Neural crest cell (in vitro differentiated cells): ENCODE results near the gene ITGA3. TPM values are rescaled to one million over a fixed set of nuclear protein-coding genes. Genes with fewer than 3 reads are reported as not detected.

Experiments
- DNase-seq: peaks from one replicate; pipeline ENCODE4 v3.0.0; 2021; ENCODE audit warnings: low read depth, mixed read lengths, low spot score
- H3K27ac Mint-ChIP-seq: one replicate; pipeline ENCODE4 v1.8.0; 2021; ENCODE audit warnings: mild to moderate bottlenecking, mixed read lengths; ENCODE audit not compliant: unreplicated experiment
- H3K27me3 Mint-ChIP-seq: 2 replicates; pipeline ENCODE4 v1.8.0; 2021; ENCODE audit warnings: low read depth, mild to moderate bottlenecking, mixed read lengths
- H3K36me3 Mint-ChIP-seq: 2 replicates; pipeline ENCODE4 v1.8.0; 2021; ENCODE audit warnings: low read depth, mild to moderate bottlenecking, mixed read lengths
- H3K4me1 Mint-ChIP-seq: 2 replicates; pipeline ENCODE4 v1.8.0; 2021; ENCODE audit warnings: mixed read lengths
- H3K4me3 Mint-ChIP-seq: one replicate; pipeline ENCODE4 v1.8.0; 2021; ENCODE audit warnings: mild to moderate bottlenecking, mixed read lengths
- H3K9me3 Mint-ChIP-seq: 2 replicates; pipeline ENCODE4 v1.8.0; 2021; ENCODE audit warnings: mixed read lengths
- total RNA-seq: library from RNA; stranded (reverse); gene quantifications from 2 replicates; pipeline ENCODE4 v1.2.1, GENCODE V29; 2021
- TF ChIP-seq, protein P1 (sequence below): fragments of 200-600 bp; sonication (generic); conservative IDR thresholded peaks from 2 replicates; pipeline ENCODE4 v1.5.0; 2021; ENCODE audit warnings: antibody characterized with exemption, mild to moderate bottlenecking

The ITGA3 gene
- total RNA-seq, 1 donor from 2014 or later = 4.8 TPM

GRCh38 chr17:50043290-50044148 lies 12.4 kb upstream of the ITGA3 start:
- DNase-seq = no peak
- peaks cover 12% of the 10 kb centered on the region for H3K4me1 Mint-ChIP-seq
- H3K9me3 Mint-ChIP-seq = no peaks in the 10 kb centered on the region
- H3K36me3 Mint-ChIP-seq = no peaks in the 10 kb centered on the region
- H3K27me3 Mint-ChIP-seq = no peaks in the 10 kb centered on the region
- no peak overlapping the region for H3K4me3 Mint-ChIP-seq
- H3K27ac Mint-ChIP-seq = no peak overlapping the region
- TF ChIP-seq, protein P1, sequence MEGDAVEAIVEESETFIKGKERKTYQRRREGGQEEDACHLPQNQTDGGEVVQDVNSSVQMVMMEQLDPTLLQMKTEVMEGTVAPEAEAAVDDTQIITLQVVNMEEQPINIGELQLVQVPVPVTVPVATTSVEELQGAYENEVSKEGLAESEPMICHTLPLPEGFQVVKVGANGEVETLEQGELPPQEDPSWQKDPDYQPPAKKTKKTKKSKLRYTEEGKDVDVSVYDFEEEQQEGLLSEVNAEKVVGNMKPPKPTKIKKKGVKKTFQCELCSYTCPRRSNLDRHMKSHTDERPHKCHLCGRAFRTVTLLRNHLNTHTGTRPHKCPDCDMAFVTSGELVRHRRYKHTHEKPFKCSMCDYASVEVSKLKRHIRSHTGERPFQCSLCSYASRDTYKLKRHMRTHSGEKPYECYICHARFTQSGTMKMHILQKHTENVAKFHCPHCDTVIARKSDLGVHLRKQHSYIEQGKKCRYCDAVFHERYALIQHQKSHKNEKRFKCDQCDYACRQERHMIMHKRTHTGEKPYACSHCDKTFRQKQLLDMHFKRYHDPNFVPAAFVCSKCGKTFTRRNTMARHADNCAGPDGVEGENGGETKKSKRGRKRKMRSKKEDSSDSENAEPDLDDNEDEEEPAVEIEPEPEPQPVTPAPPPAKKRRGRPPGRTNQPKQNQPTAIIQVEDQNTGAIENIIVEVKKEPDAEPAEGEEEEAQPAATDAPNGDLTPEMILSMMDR = no peak

GRCh38 chr17:50044483-50044882 lies 11.4 kb upstream of the ITGA3 start:
- peak overlapping the region; percentile 89 for H3K27ac Mint-ChIP-seq
- H3K9me3 Mint-ChIP-seq = no peaks in the 10 kb centered on the region
- peaks cover 18% of the 10 kb centered on the region for H3K4me1 Mint-ChIP-seq
- H3K36me3 Mint-ChIP-seq = no peaks in the 10 kb centered on the region
- no peaks in the 10 kb centered on the region for H3K27me3 Mint-ChIP-seq
- no peak for DNase-seq
- no peak overlapping the region for H3K4me3 Mint-ChIP-seq
- TF ChIP-seq, protein P1 = no peak

- Mint-ChIP-seq H3K4me3 (no peak overlapping the region), H3K9me3 (no peaks in the 10 kb centered on the region), H3K4me1 (peaks cover 18% of the 10 kb centered on the region), H3K36me3 (no peaks in the 10 kb centered on the region), H3K27ac (no peak overlapping the region), H3K27me3 (no peaks in the 10 kb centered on the region)
- TF ChIP-seq, protein P1 = no peak
- DNase-seq = no peak
Measured at GRCh38 chr17:50045154-50045553, 10.8 kb upstream of the ITGA3 start.

GRCh38 chr17:50046179-50046578 lies 9.7 kb upstream of the ITGA3 start:
- no peak for DNase-seq
- Mint-ChIP-seq H3K9me3 (no peaks in the 10 kb centered on the region), H3K36me3 (no peaks in the 10 kb centered on the region), H3K4me1 (peaks cover 19% of the 10 kb centered on the region), H3K4me3 (no peak overlapping the region), H3K27ac (no peak overlapping the region), H3K27me3 (no peaks in the 10 kb centered on the region)
- TF ChIP-seq, protein P1 = no peak

DNA sequence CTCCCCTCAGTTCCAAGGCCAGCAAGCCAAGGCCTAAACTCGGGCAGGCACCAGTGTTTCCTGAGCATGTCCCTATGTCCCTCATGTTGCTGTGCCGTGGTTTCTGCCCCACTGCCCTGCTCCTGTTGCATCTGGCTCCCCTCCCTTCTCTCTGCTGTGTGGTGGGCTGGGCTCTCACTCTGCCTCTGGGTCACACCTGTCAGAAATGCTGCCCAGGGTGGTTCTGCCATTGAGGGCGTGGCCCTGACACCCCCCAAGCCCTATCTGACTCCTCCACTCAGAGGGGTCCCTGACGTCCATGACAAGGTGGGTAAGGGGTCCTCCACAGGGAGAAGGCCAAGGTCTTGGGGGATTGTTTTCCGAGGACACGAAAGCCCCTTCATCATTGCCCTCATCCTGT lies 9.2 kb upstream of the ITGA3 start:
- no peak overlapping the region for H3K4me3 Mint-ChIP-seq
- H3K9me3 Mint-ChIP-seq = no peaks in the 10 kb centered on the region
- H3K27me3 Mint-ChIP-seq = no peaks in the 10 kb centered on the region
- no peak for DNase-seq
- H3K4me1 Mint-ChIP-seq = peaks cover 22% of the 10 kb centered on the region
- H3K36me3 Mint-ChIP-seq = no peaks in the 10 kb centered on the region
- H3K27ac Mint-ChIP-seq = no peak overlapping the region
- TF ChIP-seq, protein P1 = no peak
